SU-DHL-6 (cell line): ENCODE measurements around the gene ZGLP1.

Experiments used
- CTCF ChIP-seq: fragments of 200-600 bp; sonication (generic); IDR thresholded peaks from one replicate; pipeline ENCODE4 v1.5.1; 2017; ENCODE audit warnings: antibody characterized with exemption, mild to moderate bottlenecking, low read length, moderate library complexity; ENCODE audit not compliant: insufficient read depth, poor library complexity, severe bottlenecking
- EZH2phosphoT487 ChIP-seq: fragments of 200-600 bp; sonication (generic), shearing (Covaris generic); conservative IDR thresholded peaks from 2 replicates; pipeline ENCODE4 v1.6.1; 2018; ENCODE audit warnings: mild to moderate bottlenecking, antibody characterized with exemption, low read length, moderate library complexity, mixed read lengths

- TF ChIP-seq CTCF (no peak), EZH2phosphoT487 (no peak)
Observed at GRCh38 chr19:10329555-10329954, 19.9 kb upstream of the ZGLP1 start.
